K562 (cell line): ENCODE data around the gene DDX51. TPM values are rescaled to one million over a fixed set of nuclear protein-coding genes. Genes with fewer than 3 reads are reported as not detected.

ENCODE experiments used
- ARID2 ChIP-seq: fragments of 450-650 bp; IDR thresholded peaks from 2 replicates; pipeline ENCODE4 v1.6.1; 2017; ENCODE audit warnings: antibody characterized with exemption, mild to moderate bottlenecking
- E2F3 ChIP-seq: fragments of 250-450 bp; sonication (Bioruptor Pico); IDR thresholded peaks from 2 replicates; pipeline ENCODE4 v1.4.0; 2020; ENCODE audit warnings: mild to moderate bottlenecking
- EGR1 ChIP-seq: fragments of 450-650 bp; conservative IDR thresholded peaks from 2 replicates; pipeline ENCODE4 v1.6.1; 2017; ENCODE audit warnings: mild to moderate bottlenecking
- FOXA3 ChIP-seq, 2 experiments: fragments of 450-650 bp in 1 of 2; sonication (generic) in 1 of 2; formaldehyde crosslinking; IDR thresholded peaks in 1 of 2; conservative IDR thresholded peaks in 1 of 2; 2 replicates each; pipeline versions ENCODE4 v1.4.0 to v1.8.0; 2020 to 2022; ENCODE audit warnings: mild to moderate bottlenecking in 2 of 2, missing genetic modification reagents in 1 of 2
- FOXJ2 ChIP-seq: fragments of 200-800 bp; sonication (Bioruptor generic); IDR thresholded peaks from 2 replicates; pipeline ENCODE4 v1.6.1; 2016; ENCODE audit warnings: missing genetic modification characterization, missing compliant biosample characterization
- FOXJ3 ChIP-seq: sonication (generic); formaldehyde crosslinking; IDR thresholded peaks from 2 replicates; pipeline ENCODE4 v1.4.0; 2020; ENCODE audit warnings: mild to moderate bottlenecking, missing genetic modification reagents
- FOXK1 ChIP-seq: sonication (generic); formaldehyde crosslinking; IDR thresholded peaks from 2 replicates; pipeline ENCODE4 v1.8.0; 2022; ENCODE audit warnings: missing genetic modification reagents, mild to moderate bottlenecking, borderline replicate concordance
- FOXO4 ChIP-seq: fragments of 450-650 bp; formaldehyde crosslinking; IDR thresholded peaks from 2 replicates; pipeline ENCODE4 v1.4.0; 2020; ENCODE audit warnings: mild to moderate bottlenecking, moderate library complexity
- GATA2 ChIP-seq: sonication (generic); formaldehyde crosslinking; IDR thresholded peaks from 2 replicates; pipeline ENCODE4 v1.4.0; 2020; ENCODE audit warnings: mild to moderate bottlenecking, missing genetic modification reagents
- GTF2E2 ChIP-seq: fragments of 200-800 bp; sonication (Bioruptor generic); IDR thresholded peaks from 2 replicates; pipeline ENCODE4 v1.6.1; 2016; ENCODE audit warnings: missing genetic modification characterization, missing compliant biosample characterization
- HMG20B ChIP-seq: fragments of 250-450 bp; sonication (Bioruptor Pico); IDR thresholded peaks from 2 replicates; pipeline ENCODE4 v1.5.0; 2021; ENCODE audit warnings: mild to moderate bottlenecking
- HOMEZ ChIP-seq: fragments of 250-450 bp; sonication (Bioruptor Pico); IDR thresholded peaks from 2 replicates; pipeline ENCODE4 v1.4.0; 2020; ENCODE audit warnings: mild to moderate bottlenecking, moderate library complexity
- KDM1A ChIP-seq, 2 experiments: fragments of 450-650 bp; IDR thresholded peaks; 2 replicates each; pipeline ENCODE4 v1.6.1; 2016; ENCODE audit warnings: mild to moderate bottlenecking in 2 of 2
- MAFG ChIP-seq: fragments of 450-650 bp; conservative IDR thresholded peaks from 2 replicates; pipeline ENCODE4 v1.6.1; 2016; ENCODE audit warnings: missing genetic modification characterization, missing compliant biosample characterization
- NCOA2 ChIP-seq, 2 experiments: fragments of 450-650 bp; IDR thresholded peaks; 2 replicates each; pipeline ENCODE4 v1.6.1; 2018; ENCODE audit warnings: mild to moderate bottlenecking in 2 of 2, moderate library complexity in 1 of 2; ENCODE audit not compliant: partially characterized antibody in 2 of 2
- NFRKB ChIP-seq: fragments of 450-650 bp; IDR thresholded peaks from 2 replicates; pipeline ENCODE4 v1.6.1; 2016; ENCODE audit warnings: low read depth
- NUFIP1 ChIP-seq: fragments of 450-650 bp; IDR thresholded peaks from 2 replicates; pipeline ENCODE4 v1.6.1; 2018; ENCODE audit not compliant: partially characterized antibody
- SRSF7 ChIP-seq: fragments of 200-400 bp; formaldehyde crosslinking; optimal IDR thresholded peaks from 2 replicates; pipeline ENCODE3; 2017; ENCODE audit warnings: mild to moderate bottlenecking, low read depth, low read length
- XRCC4 ChIP-seq: IDR thresholded peaks from one replicate; pipeline ENCODE4 v1.6.1; 2011; ENCODE audit not compliant: insufficient read depth, insufficient read length; ENCODE audit errors: extremely low read depth
- ZNF197 ChIP-seq: fragments of 200-800 bp; sonication (Bioruptor generic); IDR thresholded peaks from 2 replicates; pipeline ENCODE4 v1.6.1; 2016; ENCODE audit warnings: low read depth, missing genetic modification characterization, missing compliant biosample characterization
- ZNF239 ChIP-seq: fragments of 250-450 bp; sonication (Bioruptor Pico); IDR thresholded peaks from 2 replicates; pipeline ENCODE4 v1.4.0; 2020; ENCODE audit warnings: mild to moderate bottlenecking
- ZNF398 ChIP-seq: fragments of 250-450 bp; sonication (Bioruptor Pico); IDR thresholded peaks from 2 replicates; pipeline ENCODE4 v1.8.0; 2021; ENCODE audit warnings: moderate library complexity, mild to moderate bottlenecking, inconsistent platforms
- polyA plus RNA-seq, 8 experiments: library from polyadenylated mRNA; depleted of rRNA in 4 of 8; stranded (reverse) in 5 of 8; unstranded in 3 of 8; fragments of >200 nt; fragmentation: Nextera tagmentation in 2 of 8; fragmentation: Illumina TruSeq in 1 of 8; extraction: Ambion mirVana in 2 of 8; extraction: Trizol in 1 of 8; gene quantifications; 2 replicates each; pipeline versions ENCODE4 v1.2.1 to v1.2.3, GENCODE V29; 2011 to 2014; ENCODE audit warnings: inconsistent platforms in 1 of 8, missing spikeins in 1 of 8
- total RNA-seq, 7 experiments: library from RNA; depleted of rRNA in 6 of 7; stranded (reverse); fragments of >200 nt in 6 of 7; fragmentation: Illumina TruSeq in 2 of 7; extraction: Trizol in 2 of 7; gene quantifications; 2 replicates each; pipeline versions ENCODE4 v1.2.1 to v1.2.3, GENCODE V29; 2011 to 2021; ENCODE audit warnings: low replicate concordance in 1 of 7
- TF ChIP-seq, protein P1 (sequence below), 2 experiments: fragments of 200-800 bp in 1 of 2; sonication (Bioruptor generic) in 1 of 2; sonication (generic) in 1 of 2; formaldehyde crosslinking in 1 of 2; IDR thresholded peaks in 1 of 2; conservative IDR thresholded peaks in 1 of 2; 2 replicates each; pipeline versions ENCODE4 v1.5.0 to v1.6.1; 2016 to 2020; ENCODE audit warnings: missing compliant biosample characterization in 1 of 2, missing genetic modification characterization in 1 of 2, missing genetic modification reagents in 1 of 2

DDX51 gene
- total and polyA plus RNA-seq, 9 of the 15 experiments (the other 6 are each of a cell fraction or from before 2014, with no cell fraction given) = 1.1 to 35.9 (median 12.4) TPM

GRCh38 chr12:132144115-132144809 lies at the start of gene DDX51, which contains the start of gene NOC4L (continued):
- TF ChIP-seq GTF2E2 (tag) (peak; percentile 68; the same call in 1 of the 2 replicates), ZNF398 (CRISPR knock-in tag) (no peak), ARID2 (no peak), XRCC4 (no peak), NUFIP1 (no peak), FOXJ3 (CRISPR knock-in tag) (no peak), HOMEZ (CRISPR knock-in tag) (no peak), NCOA2 (IDR thresholded peaks at IDR 0.05; ENCODE audit: partially characterized antibody in 2 of 2) (no peak), ZNF239 (CRISPR knock-in tag) (no peak), MAFG (no peak), HMG20B (CRISPR knock-in tag) (no peak), NFRKB (no peak), E2F3 (peak; percentile 66; the same call in 1 of the 2 replicates), FOXJ2 (tag) (no peak), FOXK1 (peak; percentile 47; the same call in 1 of the 2 replicates), GATA2 (CRISPR knock-in tag) (no peak), KDM1A (IDR thresholded peaks at IDR 0.05) (no peak), EGR1 (peak; percentile 65), ZNF197 (CRISPR knock-in tag) (no peak), FOXO4 (CRISPR knock-in tag) (no peak), SRSF7 (no peak), FOXA3 (CRISPR knock-in tag; conservative IDR thresholded peaks at IDR 0.05 in 1 of 2, IDR thresholded peaks at IDR 0.05 in 1 of 2) (no peak)
- TF ChIP-seq, protein P1, sequence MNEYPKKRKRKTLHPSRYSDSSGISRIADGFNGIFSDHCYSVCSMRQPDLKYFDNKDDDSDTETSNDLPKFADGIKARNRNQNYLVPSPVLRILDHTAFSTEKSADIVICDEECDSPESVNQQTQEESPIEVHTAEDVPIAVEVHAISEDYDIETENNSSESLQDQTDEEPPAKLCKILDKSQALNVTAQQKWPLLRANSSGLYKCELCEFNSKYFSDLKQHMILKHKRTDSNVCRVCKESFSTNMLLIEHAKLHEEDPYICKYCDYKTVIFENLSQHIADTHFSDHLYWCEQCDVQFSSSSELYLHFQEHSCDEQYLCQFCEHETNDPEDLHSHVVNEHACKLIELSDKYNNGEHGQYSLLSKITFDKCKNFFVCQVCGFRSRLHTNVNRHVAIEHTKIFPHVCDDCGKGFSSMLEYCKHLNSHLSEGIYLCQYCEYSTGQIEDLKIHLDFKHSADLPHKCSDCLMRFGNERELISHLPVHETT (CRISPR knock-in tag; conservative IDR thresholded peaks at IDR 0.05 in 1 of 2, IDR thresholded peaks at IDR 0.05 in 1 of 2) = peak in 1 of 2 experiments; percentile 91; a peak in 2 of 4 replicates
